Peyer's patch (tissue), 4 donors: ENCODE data around the gene DUSP1. TPM values are rescaled to one million over a fixed set of nuclear protein-coding genes. Genes with fewer than 3 reads are reported as not detected.

Experiments used
- DNase-seq, 3 donors: peaks; one replicate each; pipeline ENCODE4 v3.0.0-alpha.2; 2017 to 2019
- H3K27ac ChIP-seq, 4 donors: fragments of 200-600 bp; sonication (generic); one replicate each; pipeline ENCODE4 v1.5.1; 2016 to 2019
- H3K27me3 ChIP-seq, 2 donors: fragments of 200-600 bp; sonication (generic); one replicate each; pipeline ENCODE4 v1.5.1; 2019
- H3K36me3 ChIP-seq, 3 donors: fragments of 200-600 bp; sonication (generic); one replicate each; pipeline ENCODE4 v1.5.1; 2016 to 2019
- H3K4me1 ChIP-seq, 4 donors: fragments of 200-600 bp; sonication (generic); one replicate each; pipeline ENCODE4 v1.5.1; 2016 to 2019
- H3K4me3 ChIP-seq, 4 donors: fragments of 200-600 bp; sonication (generic); 1 replicate in 3 of 4; 2 replicates in 1 of 4; pipeline ENCODE4 v1.5.1; 2016 to 2019; ENCODE audit warnings: mild to moderate bottlenecking in 1 of 4
- H3K9me3 ChIP-seq, 4 donors: fragments of 200-600 bp; sonication (generic); one replicate each; pipeline ENCODE4 v1.5.1; 2016 to 2019; ENCODE audit warnings: mild to moderate bottlenecking in 1 of 4
- CTCF ChIP-seq, 6 experiments: fragments of 450-650 bp in 4 of 6; fragments of 200-600 bp in 2 of 6; sonication (generic) in 1 of 6; IDR thresholded peaks; one replicate each; pipeline ENCODE4 v1.5.1; 2017 to 2019; ENCODE audit warnings: antibody characterized with exemption in 6 of 6, mild to moderate bottlenecking in 3 of 6, moderate library complexity in 1 of 6
- POLR2A ChIP-seq, 2 donors: fragments of 450-650 bp; IDR thresholded peaks; one replicate each; pipeline ENCODE4 v1.5.1; 2017; ENCODE audit warnings: antibody characterized with exemption in 2 of 2, mild to moderate bottlenecking in 2 of 2, moderate library complexity in 2 of 2
- small RNA-seq, 2 donors: library from RNA; depleted of rRNA; stranded (forward); fragments of <200 nt; gene quantifications; one replicate each; pipeline ENCODE3, GENCODE V24; 2016
- total RNA-seq, 4 donors: library from RNA; depleted of rRNA; stranded (reverse); fragments of >200 nt; gene quantifications; one replicate each; pipeline ENCODE4 v1.1.0, GENCODE V29; 2016

Gene DUSP1
- total RNA-seq, 4 donors from 2014 or later = 155 to 427 (median 285) TPM

GRCh38 chr5:172722327-172722815, 48.6 kb downstream of the DUSP1 start:
- no peaks in the 10 kb centered on the region for H3K36me3 ChIP-seq
- TF ChIP-seq POLR2A (IDR thresholded peaks at IDR 0.05) (no peak), CTCF (IDR thresholded peaks at IDR 0.05) (no peak)
- peak overlapping the region in 1 of 4 donors; percentile 32 for H3K27ac ChIP-seq
- H3K27me3 ChIP-seq = no peaks in the 10 kb centered on the region
- peaks cover 0 to 10% (median 0%) of the 10 kb centered on the region in 4 donors for H3K4me1 ChIP-seq
- no peaks in the 10 kb centered on the region for H3K9me3 ChIP-seq
- peak in 1 of 3 donors; percentile 34 for DNase-seq
- no peak overlapping the region for H3K4me3 ChIP-seq

GRCh38 chr5:172721455-172722326, 49.3 kb downstream of the DUSP1 start:
- TF ChIP-seq CTCF (IDR thresholded peaks at IDR 0.05) (no peak), POLR2A (IDR thresholded peaks at IDR 0.05) (no peak)
- Histone ChIP-seq H3K4me3 (no peak overlapping the region), H3K27me3 (no peaks in the 10 kb centered on the region), H3K4me1 (peaks cover 0 to 15% (median 0%) of the 10 kb centered on the region in 4 donors), H3K9me3 (no peaks in the 10 kb centered on the region), H3K36me3 (no peaks in the 10 kb centered on the region), H3K27ac (peak overlapping the region in 3 of 4 donors; percentile 25 to 32 (median 31))
- DNase-seq = peak in 1 of 3 donors; percentile 41

GRCh38 chr5:172720655-172721054, 50.3 kb downstream of the DUSP1 start:
- no peak overlapping the region for H3K4me3 ChIP-seq
- no peaks in the 10 kb centered on the region for H3K27me3 ChIP-seq
- H3K4me1 ChIP-seq = peaks cover 0 to 18% (median 0%) of the 10 kb centered on the region in 4 donors
- H3K27ac ChIP-seq = no peak overlapping the region
- H3K9me3 ChIP-seq = no peaks in the 10 kb centered on the region
- no peaks in the 10 kb centered on the region for H3K36me3 ChIP-seq
- TF ChIP-seq CTCF (IDR thresholded peaks at IDR 0.05) = no peak
- no peak for TF ChIP-seq POLR2A (IDR thresholded peaks at IDR 0.05)
- DNase-seq = no peak

- H3K27me3 ChIP-seq = no peaks in the 10 kb centered on the region
- TF ChIP-seq CTCF (IDR thresholded peaks at IDR 0.05) (no peak), POLR2A (IDR thresholded peaks at IDR 0.05) (no peak)
- H3K27ac ChIP-seq = no peak overlapping the region
- H3K4me1 ChIP-seq = peaks cover 0 to 28% (median 1%) of the 10 kb centered on the region in 4 donors
- DNase-seq = no peak
- H3K36me3 ChIP-seq = no peaks in the 10 kb centered on the region
- no peaks in the 10 kb centered on the region for H3K9me3 ChIP-seq
- H3K4me3 ChIP-seq = no peak overlapping the region
These were observed 51.8 kb downstream of the DUSP1 start for GRCh38 chr5:172719211-172719610.

DNA sequence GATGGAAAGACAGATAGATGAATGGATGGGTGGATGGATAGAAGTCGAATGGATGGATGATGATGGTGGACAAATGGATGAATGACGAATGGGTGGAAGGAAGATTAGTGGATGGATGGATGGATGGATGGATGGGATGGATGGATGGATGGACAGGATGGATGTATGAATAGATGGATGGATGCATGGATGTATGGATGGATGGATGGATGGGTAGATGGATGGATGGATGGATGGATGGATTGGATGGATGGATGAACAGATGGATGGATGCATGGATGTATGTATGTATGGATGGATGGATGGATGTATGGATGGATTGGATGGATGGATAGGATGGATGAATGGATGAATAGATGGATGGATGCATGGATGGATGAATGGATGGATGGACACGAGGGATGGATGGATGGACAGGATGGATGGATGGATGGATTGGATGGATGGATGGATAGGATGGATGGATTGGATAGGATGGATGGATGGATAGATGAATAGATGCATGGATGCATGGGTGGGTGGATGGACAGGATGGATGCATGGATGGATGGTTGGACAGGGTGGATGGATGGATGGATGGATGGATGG, 52.4 kb downstream of the DUSP1 start:
- H3K36me3 ChIP-seq = no peaks in the 10 kb centered on the region
- H3K9me3 ChIP-seq = no peaks in the 10 kb centered on the region
- H3K4me1 ChIP-seq = peaks cover 0 to 28% (median 1%) of the 10 kb centered on the region in 4 donors
- TF ChIP-seq CTCF (IDR thresholded peaks at IDR 0.05) = no peak
- TF ChIP-seq POLR2A (IDR thresholded peaks at IDR 0.05) = no peak
- DNase-seq = no peak
- H3K27ac ChIP-seq = no peak overlapping the region
- no peaks in the 10 kb centered on the region for H3K27me3 ChIP-seq
- H3K4me3 ChIP-seq = no peak overlapping the region

Small RNA genes lying within 50 kb of the gene (small RNA-seq; reads per million reads assigned to genes)
- gene AC022217.4 = 0 reads per million in 2 donors
- 0 reads per million in 2 donors for gene RF00019

Other genes starting within 250 kb of the DUSP1 start
- 10 to 100 TPM; 38.8 to 97.2 (median 81.0) TPM for gene NEURL1B, start 129.9 kb downstream of the DUSP1 start, total RNA-seq
- 100 to 1,000 TPM; 113 to 180 (median 143) TPM for gene ERGIC1, start 63.1 kb upstream of the DUSP1 start, total RNA-seq
- 10 to 100 TPM in 3 of 4 donors, 1 to 10 TPM in 1; 9.9 to 21.4 (median 15.3) TPM for gene RPL26L1, start 188.2 kb upstream of the DUSP1 start, total RNA-seq
- 100 to 1,000 TPM in 3 of 4 donors, 10 to 100 TPM in 1; 46.2 to 175 (median 110) TPM for gene ATP6V0E1, start 212.6 kb upstream of the DUSP1 start, total RNA-seq